BJ (cell line): ENCODE data around the gene TMEM135. TPM values are rescaled to one million over a fixed set of nuclear protein-coding genes. Genes with fewer than 3 reads are reported as not detected.

Source experiments
- CTCF ChIA-PET: fragments of 350-600 bp; formaldehyde crosslinking; extraction: SDS; loops from one replicate; lab custom pipeline; 2021; ENCODE audit warnings: antibody characterized with exemption, inconsistent platforms; lab: Yijun Ruan, JAX
- POLR2A ChIA-PET: fragments of 300-600 bp; sonication (Branson Sonifier 250); formaldehyde crosslinking; extraction: SDS; loops from one replicate; lab custom pipeline; 2021; ENCODE audit warnings: antibody characterized with exemption; lab: Charles Lee
- DNase-seq: peaks from one replicate; pipeline ENCODE4 v3.0.0-alpha.2; 2011; ENCODE audit warnings: low read depth
- H3K27me3 ChIP-seq: 2 replicates; pipeline ENCODE4 v1.6.0; 2011; ENCODE audit warnings: low read length; ENCODE audit not compliant: control insufficient read depth, insufficient read depth
- H3K36me3 ChIP-seq: 2 replicates; pipeline ENCODE4 v1.5.1; 2011; ENCODE audit warnings: low read length; ENCODE audit not compliant: control insufficient read depth, insufficient read depth
- H3K4me3 ChIP-seq: 2 replicates; pipeline ENCODE4 v1.5.1; 2011; ENCODE audit warnings: low read depth, mild to moderate bottlenecking, control low read depth, low read length
- CTCF ChIP-seq: IDR thresholded peaks from 2 replicates; pipeline ENCODE4 v1.5.1; 2011; ENCODE audit warnings: low read depth, mild to moderate bottlenecking, control low read depth, inconsistent platforms, low read length, moderate library complexity; ENCODE audit not compliant: insufficient read depth
- polyA plus RNA-seq: library from polyadenylated mRNA; depleted of rRNA; stranded (reverse); fragments of >200 nt; gene quantifications from 2 replicates; pipeline ENCODE4 v1.2.3, GENCODE V29; 2011

TMEM135 gene
- polyA plus RNA-seq, 1 experiment = 4.6 TPM

- DNase-seq = no peak
- no peak for TF ChIP-seq CTCF
- ChIA-PET CTCF (no interaction called here), POLR2A (no interaction called here)
- Histone ChIP-seq H3K4me3 (no peak overlapping the region), H3K36me3 (no peaks in the 10 kb centered on the region), H3K27me3 (no peaks in the 10 kb centered on the region)
Observed at GRCh38 chr11:87252869-87253268, 215.1 kb downstream of the TMEM135 start.

GRCh38 chr11:87254562-87254961, 216.8 kb downstream of the TMEM135 start:
- POLR2A ChIA-PET = no interaction called here
- H3K4me3 ChIP-seq = no peak overlapping the region
- no peaks in the 10 kb centered on the region for H3K36me3 ChIP-seq
- DNase-seq = no peak
- CTCF ChIA-PET = no interaction called here
- no peak for TF ChIP-seq CTCF
- H3K27me3 ChIP-seq = no peaks in the 10 kb centered on the region

DNA sequence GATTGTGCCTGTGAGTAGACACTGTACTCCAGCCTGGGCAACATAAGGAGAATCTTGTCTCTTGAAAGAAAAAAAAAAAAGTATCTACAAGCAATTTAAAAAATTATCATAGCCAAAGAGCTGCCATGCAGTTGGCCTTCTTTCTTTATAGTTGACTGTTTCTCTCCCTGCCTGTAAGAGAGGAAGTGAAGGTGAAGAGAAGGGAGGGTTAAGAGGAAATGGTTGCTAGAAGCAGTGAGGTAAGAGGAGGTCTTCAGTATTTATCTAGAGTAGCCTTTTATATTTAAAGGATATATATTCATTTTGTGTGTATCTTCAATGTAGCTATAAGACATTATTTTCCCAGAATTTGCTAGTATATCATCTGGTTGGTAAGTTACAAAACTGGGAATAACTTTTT, 217.9 kb downstream of the TMEM135 start:
- no peaks in the 10 kb centered on the region for H3K27me3 ChIP-seq
- ChIA-PET CTCF (interaction anchor here (0.6 to 1.1 kb wide), 2 partner anchors 20 to 27 kb away, joined by 3 read pairs; no protein-coding TSS in a partner anchor), POLR2A (no interaction called here)
- H3K4me3 ChIP-seq = no peak overlapping the region
- H3K36me3 ChIP-seq = no peaks in the 10 kb centered on the region
- DNase-seq = no peak
- TF ChIP-seq CTCF = no peak

DNA sequence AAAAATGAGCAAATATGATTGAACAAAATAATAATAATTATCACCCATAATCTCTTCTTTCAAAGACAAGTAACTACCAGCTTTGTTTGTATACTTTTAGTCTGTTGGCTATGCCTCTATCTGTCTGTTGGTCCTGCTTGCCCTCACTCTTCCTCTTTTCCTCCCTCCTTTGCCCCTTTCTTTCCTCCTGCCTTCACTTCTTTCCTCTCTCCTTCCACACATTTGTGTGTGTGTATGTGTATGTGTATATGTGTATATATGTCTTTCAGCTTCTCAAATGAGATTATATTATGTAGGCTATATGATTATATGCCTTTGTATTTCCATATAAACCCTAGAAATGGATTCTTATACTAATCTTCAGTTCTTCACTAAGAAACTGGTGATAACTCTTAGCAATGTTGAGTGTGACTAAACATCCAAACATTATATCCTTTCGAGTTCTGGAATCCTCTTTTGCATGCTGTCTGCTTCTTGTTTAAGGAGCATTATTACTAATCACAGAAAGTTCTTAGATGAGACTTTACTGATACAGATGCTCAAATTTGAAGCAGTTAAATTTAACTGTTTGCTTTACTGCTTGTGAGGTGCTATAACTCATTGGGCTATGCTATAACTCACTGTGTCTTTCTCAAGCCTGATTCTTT, 219.1 kb downstream of the TMEM135 start:
- Histone ChIP-seq H3K27me3 (no peaks in the 10 kb centered on the region), H3K4me3 (no peak overlapping the region), H3K36me3 (no peaks in the 10 kb centered on the region)
- no peak for TF ChIP-seq CTCF
- ChIA-PET CTCF (no interaction called here), POLR2A (no interaction called here)
- no peak for DNase-seq

GRCh38 chr11:87258171-87258833, 220.6 kb downstream of the TMEM135 start:
- H3K36me3 ChIP-seq = no peaks in the 10 kb centered on the region
- no peaks in the 10 kb centered on the region for H3K27me3 ChIP-seq
- ChIA-PET POLR2A (no interaction called here), CTCF (no interaction called here)
- no peak for TF ChIP-seq CTCF
- DNase-seq = no peak
- H3K4me3 ChIP-seq = no peak overlapping the region
